AG09309 (cell line): Measurements from ENCODE around the gene DLG2.
A peak's percentile ranks its signal among the peaks of the same experiment; 100 is the strongest.

Experiments used
- DNase-seq: peaks from one replicate; pipeline ENCODE4 v3.0.0-alpha.2; 2010; ENCODE audit warnings: low read depth
- H3K4me3 ChIP-seq: 2 replicates; pipeline ENCODE4 v1.5.1; 2011; ENCODE audit warnings: mild to moderate bottlenecking, low read depth, low read length, moderate library complexity; ENCODE audit not compliant: control insufficient read depth
- CTCF ChIP-seq: IDR thresholded peaks from 2 replicates; pipeline ENCODE4 v1.5.1; 2011; ENCODE audit warnings: mild to moderate bottlenecking, low read depth, low read length, inconsistent platforms; ENCODE audit not compliant: insufficient read depth, control insufficient read depth; ENCODE audit errors: missing control alignments

The DLG2 gene

GRCh38 chr11:84800755-84801346 lies 826.3 kb downstream of the DLG2 start:
- H3K4me3 ChIP-seq, result no peak overlapping the region
- peak; percentile 28 for DNase-seq
- TF ChIP-seq CTCF, result peak; percentile 53

GRCh38 chr11:84799112-84799511 lies 828.0 kb downstream of the DLG2 start:
- no peak overlapping the region for H3K4me3 ChIP-seq
- DNase-seq, result no peak
- TF ChIP-seq CTCF, result no peak

- no peak for DNase-seq
Observed at GRCh38 chr11:84795698-84796097, 831.4 kb downstream of the DLG2 start.

GRCh38 chr11:84794663-84795443 lies 832.3 kb downstream of the DLG2 start:
- H3K4me3 ChIP-seq, result no peak overlapping the region
- TF ChIP-seq CTCF, result no peak
- no peak for DNase-seq

More at GRCh38 chr11:84795698-84796097, 831.4 kb downstream of the DLG2 start:
- no peak overlapping the region for H3K4me3 ChIP-seq
- no peak for TF ChIP-seq CTCF

GRCh38 chr11:84793318-84793717 lies 833.8 kb downstream of the DLG2 start:
- TF ChIP-seq CTCF, result no peak
- DNase-seq, result no peak
- no peak overlapping the region for H3K4me3 ChIP-seq

GRCh38 chr11:84790849-84791427 lies 836.2 kb downstream of the DLG2 start:
- no peak for DNase-seq
- no peak for TF ChIP-seq CTCF
- H3K4me3 ChIP-seq, result no peak overlapping the region
